Activated CD4-positive, alpha-beta memory T cell treated with anti-CD3 and anti-CD28 coated beads for 36 hours (primary cell): ENCODE data around the gene ANKRD18A. TPM values are rescaled to one million over a fixed set of nuclear protein-coding genes. Genes with fewer than 3 reads are reported as not detected.
A peak's percentile ranks its signal among the peaks of the same experiment; 100 is the strongest.
"Not testable (repeated sequence)": the region's sequence is repeated elsewhere in the genome, so short reads cannot be mapped to it uniquely, and the experiment has no call there.

Source experiments
- CTCF ChIA-PET: fragments of 350-600 bp; sonication (Branson Sonifier 250); formaldehyde crosslinking; loops from one replicate; lab custom pipeline; 2021; ENCODE audit warnings: antibody characterized with exemption, inconsistent platforms; lab: Charles Lee
- POLR2A ChIA-PET: fragments of 350-600 bp; sonication (Branson Sonifier 250); formaldehyde crosslinking; loops from one replicate; lab custom pipeline; 2021; ENCODE audit warnings: antibody characterized with exemption; lab: Charles Lee
- DNase-seq: peaks from one replicate; pipeline ENCODE4 v3.0.0-alpha.2; 2020
- H3K27ac Mint-ChIP-seq: one replicate; pipeline ENCODE4 v1.8.0; 2021; ENCODE audit warnings: mixed read lengths
- H3K27me3 Mint-ChIP-seq: one replicate; pipeline ENCODE4 v1.8.0; 2021; ENCODE audit warnings: mixed read lengths
- H3K36me3 Mint-ChIP-seq: one replicate; pipeline ENCODE4 v1.8.0; 2021; ENCODE audit warnings: mixed read lengths
- H3K4me1 Mint-ChIP-seq: one replicate; pipeline ENCODE4 v1.8.0; 2021; ENCODE audit warnings: low read depth, mixed read lengths
- H3K4me3 Mint-ChIP-seq: one replicate; pipeline ENCODE4 v1.8.0; 2021; ENCODE audit warnings: mild to moderate bottlenecking, mixed read lengths
- H3K9me3 Mint-ChIP-seq: one replicate; pipeline ENCODE4 v1.8.0; 2021; ENCODE audit warnings: mixed read lengths
- intact Hi-C: fragments of 100-400 bp; cut with micrococcal nuclease; formaldehyde crosslinking; loops from one replicate; pipeline ENCODE4 v1.15.1; 2023
- total RNA-seq, 2 experiments: library from RNA; stranded (reverse); gene quantifications; one replicate each; pipeline ENCODE4 v1.2.3, GENCODE V29; 2021

Gene ANKRD18A
- total RNA-seq, 2 experiments from 2014 or later: 8.3 to 8.6 TPM

- intact Hi-C loops, H3K36me3 Mint-ChIP-seq, H3K9me3 Mint-ChIP-seq, H3K4me3 Mint-ChIP-seq, DNase-seq, CTCF ChIA-PET, POLR2A ChIA-PET, H3K4me1 Mint-ChIP-seq, H3K27ac Mint-ChIP-seq, H3K27me3 Mint-ChIP-seq: not testable (repeated sequence)
Observed at GRCh38 chr9:38561134-38561533, 59.3 kb downstream of the ANKRD18A start.

GRCh38 chr9:38559172-38559571, 61.2 kb downstream of the ANKRD18A start:
- CTCF ChIA-PET, H3K36me3 Mint-ChIP-seq, H3K27ac Mint-ChIP-seq, H3K9me3 Mint-ChIP-seq, H3K4me1 Mint-ChIP-seq, H3K27me3 Mint-ChIP-seq, DNase-seq, POLR2A ChIA-PET, H3K4me3 Mint-ChIP-seq, intact Hi-C loops: not testable (repeated sequence)

GRCh38 chr9:38557746-38558145, 62.6 kb downstream of the ANKRD18A start:
- H3K27ac Mint-ChIP-seq, H3K36me3 Mint-ChIP-seq, POLR2A ChIA-PET, CTCF ChIA-PET, H3K4me1 Mint-ChIP-seq, intact Hi-C loops, H3K4me3 Mint-ChIP-seq, H3K27me3 Mint-ChIP-seq, DNase-seq, H3K9me3 Mint-ChIP-seq: not testable (repeated sequence)

GRCh38 chr9:38554966-38555365, 65.4 kb downstream of the ANKRD18A start:
- DNase-seq, intact Hi-C loops, H3K9me3 Mint-ChIP-seq, CTCF ChIA-PET, H3K4me1 Mint-ChIP-seq, H3K27me3 Mint-ChIP-seq, H3K36me3 Mint-ChIP-seq, H3K27ac Mint-ChIP-seq, POLR2A ChIA-PET, H3K4me3 Mint-ChIP-seq: not testable (repeated sequence)

- H3K27ac Mint-ChIP-seq, CTCF ChIA-PET, intact Hi-C loops, H3K9me3 Mint-ChIP-seq, POLR2A ChIA-PET, H3K4me3 Mint-ChIP-seq, H3K36me3 Mint-ChIP-seq, DNase-seq, H3K27me3 Mint-ChIP-seq: not testable (repeated sequence)
- peaks cover 11% of the 10 kb centered on the region for H3K4me1 Mint-ChIP-seq
Observed at GRCh38 chr9:38553019-38553418, 67.4 kb downstream of the ANKRD18A start.

- Mint-ChIP-seq H3K27ac (peak overlapping the region; percentile 42), H3K36me3 (peaks cover 11% of the 10 kb centered on the region), H3K4me1 (peaks cover 35% of the 10 kb centered on the region)
- CTCF ChIA-PET, POLR2A ChIA-PET, H3K4me3 Mint-ChIP-seq, H3K27me3 Mint-ChIP-seq, H3K9me3 Mint-ChIP-seq, intact Hi-C loops: not testable (repeated sequence)
- peak; percentile 70 for DNase-seq
Observed at GRCh38 chr9:38546497-38547163, 73.8 kb downstream of the ANKRD18A start.

- POLR2A ChIA-PET, CTCF ChIA-PET, H3K27ac Mint-ChIP-seq, intact Hi-C loops, H3K36me3 Mint-ChIP-seq, DNase-seq, H3K4me3 Mint-ChIP-seq, H3K4me1 Mint-ChIP-seq, H3K27me3 Mint-ChIP-seq, H3K9me3 Mint-ChIP-seq: not testable (repeated sequence)
Observed at GRCh38 chr9:38540535-38540934, 79.9 kb downstream of the ANKRD18A start.

GRCh38 chr9:38529317-38529716, 91.1 kb downstream of the ANKRD18A start:
- peaks cover 15% of the 10 kb centered on the region for H3K9me3 Mint-ChIP-seq
- no peaks in the 10 kb centered on the region for H3K4me1 Mint-ChIP-seq
- H3K27me3 Mint-ChIP-seq: no peaks in the 10 kb centered on the region
- peaks cover 5% of the 10 kb centered on the region for H3K36me3 Mint-ChIP-seq
- H3K27ac Mint-ChIP-seq: no peak overlapping the region
- ChIA-PET CTCF (no interaction called here), POLR2A (no interaction called here)
- H3K4me3 Mint-ChIP-seq: no peak overlapping the region
- DNase-seq: no peak
- intact Hi-C loops: no loop called here

GRCh38 chr9:38527503-38527902, 92.9 kb downstream of the ANKRD18A start:
- H3K4me1 Mint-ChIP-seq: no peaks in the 10 kb centered on the region
- ChIA-PET POLR2A (no interaction called here), CTCF (no interaction called here)
- H3K9me3 Mint-ChIP-seq: peaks cover 15% of the 10 kb centered on the region
- no peaks in the 10 kb centered on the region for H3K27me3 Mint-ChIP-seq
- intact Hi-C loops: no loop called here
- no peak overlapping the region for H3K4me3 Mint-ChIP-seq
- no peak overlapping the region for H3K27ac Mint-ChIP-seq
- peaks cover 5% of the 10 kb centered on the region for H3K36me3 Mint-ChIP-seq
- DNase-seq: no peak

GRCh38 chr9:38526591-38526990, 93.8 kb downstream of the ANKRD18A start:
- ChIA-PET POLR2A (no interaction called here), CTCF (no interaction called here)
- Mint-ChIP-seq H3K36me3 (peaks cover 5% of the 10 kb centered on the region), H3K27me3 (no peaks in the 10 kb centered on the region), H3K4me1 (no peaks in the 10 kb centered on the region), H3K4me3 (no peak overlapping the region), H3K9me3 (peaks cover 14% of the 10 kb centered on the region), H3K27ac (no peak overlapping the region)
- intact Hi-C loops: no loop called here
- DNase-seq: no peak

GRCh38 chr9:38523121-38523520, 97.3 kb downstream of the ANKRD18A start:
- no peak overlapping the region for H3K27ac Mint-ChIP-seq
- ChIA-PET POLR2A (no interaction called here), CTCF (no interaction called here)
- no peaks in the 10 kb centered on the region for H3K27me3 Mint-ChIP-seq
- intact Hi-C loops: no loop called here
- H3K4me3 Mint-ChIP-seq: no peak overlapping the region
- no peaks in the 10 kb centered on the region for H3K4me1 Mint-ChIP-seq
- H3K36me3 Mint-ChIP-seq: no peaks in the 10 kb centered on the region
- no peaks in the 10 kb centered on the region for H3K9me3 Mint-ChIP-seq
- DNase-seq: no peak

GRCh38 chr9:38521762-38522161, 98.6 kb downstream of the ANKRD18A start:
- Mint-ChIP-seq H3K36me3 (no peaks in the 10 kb centered on the region), H3K9me3 (no peaks in the 10 kb centered on the region), H3K4me3 (no peak overlapping the region), H3K27ac (no peak overlapping the region), H3K4me1 (no peaks in the 10 kb centered on the region), H3K27me3 (no peaks in the 10 kb centered on the region)
- POLR2A ChIA-PET: no interaction called here
- DNase-seq: no peak
- intact Hi-C loops: no loop called here
- CTCF ChIA-PET: no interaction called here
